Central memory CD4-positive, alpha-beta T cell (primary cell): Measurements from ENCODE around the gene CLSTN1.
"Not testable (repeated sequence)": the region's sequence is repeated elsewhere in the genome, so short reads cannot be mapped to it uniquely, and the experiment has no call there.

ENCODE experiments used
- DNase-seq: peaks from one replicate; pipeline ENCODE4 v3.0.0; 2022

Gene CLSTN1

DNA sequence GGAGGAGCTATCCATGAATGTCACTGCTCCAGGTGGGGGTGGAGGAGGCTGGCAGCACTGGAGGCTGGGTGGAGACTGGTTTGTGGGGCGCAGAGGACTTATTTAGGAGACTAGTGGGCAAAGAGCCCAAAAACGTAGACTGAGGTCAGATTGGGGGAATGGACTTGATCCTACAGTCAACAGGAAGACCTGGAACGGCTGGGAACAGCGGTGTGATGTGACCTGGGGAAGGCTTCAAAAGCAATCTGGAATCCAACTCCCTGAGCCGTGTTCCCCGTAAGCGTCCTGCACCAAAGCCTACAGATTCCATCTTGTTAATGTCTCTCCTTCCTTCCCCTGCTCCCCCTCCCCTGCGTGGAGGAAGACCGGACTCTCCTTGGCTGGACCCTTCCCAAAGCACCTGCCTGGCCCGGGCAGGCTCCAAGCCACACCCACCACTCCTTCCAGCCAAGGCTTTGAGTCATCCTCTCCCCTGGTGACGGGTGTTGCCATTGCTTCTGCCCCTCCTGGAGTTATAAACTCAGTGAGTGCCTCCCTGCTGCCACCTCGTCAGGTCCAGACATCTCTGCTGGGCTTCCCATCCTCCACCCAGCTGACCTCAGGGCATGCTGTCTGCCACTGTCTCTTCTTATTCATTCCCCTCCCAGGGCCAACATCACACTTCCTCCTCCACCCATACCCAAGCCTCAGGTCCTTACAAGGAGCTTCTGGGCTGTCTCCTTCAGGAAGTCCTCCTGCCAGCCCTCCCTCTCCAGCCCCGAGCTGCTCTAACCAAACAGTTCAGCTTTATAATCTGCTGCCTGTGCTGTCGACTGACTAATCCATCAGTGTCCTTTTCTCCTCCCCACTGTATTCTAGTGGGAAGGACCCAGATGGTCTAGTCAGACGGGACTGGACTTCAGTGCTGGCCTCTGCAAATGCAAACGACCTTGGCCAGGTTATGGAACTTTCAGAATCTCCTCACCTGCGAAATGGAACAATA is 1.6 kb upstream of the CLSTN1 start:
- DNase-seq = peak; percentile 41

GRCh38 chr1:9824702-9825089 is 931 bp upstream of the CLSTN1 start:
- peak; percentile 8 for DNase-seq

GRCh38 chr1:9823693-9823942 is 147 bp downstream of the CLSTN1 start:
- no peak for DNase-seq

GRCh38 chr1:9822897-9823692 is 670 bp downstream of the CLSTN1 start:
- DNase-seq = peak; percentile 18

DNA sequence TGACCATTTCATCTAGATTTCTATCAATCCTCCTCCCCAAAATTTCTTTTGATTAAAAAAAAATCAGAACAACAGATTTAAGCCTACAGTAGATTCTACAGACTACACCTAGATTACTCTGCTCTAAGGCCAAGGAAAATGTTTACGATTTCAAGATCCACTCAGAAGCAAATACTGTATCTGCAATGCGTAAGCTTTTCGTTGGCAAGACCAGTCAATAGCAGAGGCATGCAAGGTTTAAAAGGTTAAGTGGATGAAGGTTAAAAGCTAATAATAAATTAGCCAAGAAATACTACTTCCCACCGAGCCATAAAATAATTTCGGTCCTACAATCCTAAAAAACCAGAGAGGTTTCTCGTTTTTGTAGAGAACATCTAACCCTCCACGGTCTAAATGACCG is 1.3 kb downstream of the CLSTN1 start:
- no peak for DNase-seq

DNA sequence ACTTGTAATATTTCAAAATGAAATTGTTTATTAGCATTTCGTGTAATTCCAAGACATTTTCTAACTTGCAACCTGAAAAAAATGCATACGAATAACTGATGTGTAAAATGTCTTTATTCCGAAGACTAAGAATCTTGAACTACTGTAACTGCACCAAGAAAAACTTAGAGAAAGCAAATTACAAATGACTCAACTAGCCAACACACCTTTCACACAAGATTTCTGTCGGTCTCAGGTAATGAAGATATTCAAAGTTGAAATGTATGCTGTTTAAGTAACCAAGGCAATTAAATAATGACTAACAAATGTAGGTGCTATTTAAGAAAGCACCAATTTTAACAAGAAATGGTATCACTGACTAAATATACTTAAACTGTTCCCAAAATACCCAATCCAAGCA is 2.1 kb downstream of the CLSTN1 start:
- no peak for DNase-seq

DNA sequence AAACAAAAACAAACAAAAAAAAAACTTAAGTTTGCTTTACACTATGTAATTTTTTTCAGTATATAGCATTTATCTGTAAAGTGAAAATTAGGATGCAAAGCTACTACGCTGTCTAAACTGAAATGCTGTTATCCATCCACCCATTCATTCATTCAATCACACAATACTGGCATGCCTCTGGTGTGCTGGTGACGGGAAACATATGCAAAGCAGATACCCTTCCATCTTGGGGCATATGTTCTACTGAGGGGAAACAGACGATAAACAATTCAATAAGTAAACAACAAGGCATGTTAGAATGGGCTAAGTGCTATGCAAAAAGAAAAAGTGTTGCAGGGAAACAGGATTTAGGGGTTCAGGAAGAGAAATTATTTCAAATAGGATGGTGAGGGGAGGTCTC is 3.2 kb downstream of the CLSTN1 start:
- DNase-seq = no peak

DNA sequence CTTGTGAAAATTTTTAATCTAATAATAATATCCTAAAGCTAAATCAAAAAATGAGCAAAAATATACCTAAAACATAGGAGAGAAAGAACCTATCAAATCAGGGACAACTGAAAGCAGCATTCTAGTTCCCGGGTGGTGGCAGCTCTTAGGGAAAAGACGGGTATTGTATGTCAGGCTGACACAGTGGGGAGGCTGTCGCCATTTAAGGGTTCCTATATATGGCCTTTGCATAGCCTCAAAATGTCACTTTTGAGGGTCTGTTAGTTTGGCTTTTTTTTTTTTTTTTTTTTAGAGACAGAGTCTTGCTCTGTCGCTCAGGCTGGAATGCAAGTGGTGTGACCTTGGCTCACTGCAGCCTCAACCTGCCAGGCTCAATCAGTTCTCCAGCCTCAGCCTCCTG is 6.0 kb downstream of the CLSTN1 start:
- DNase-seq = no peak

- no peak for DNase-seq
Measured at GRCh38 chr1:9816199-9816598, 7.6 kb downstream of the CLSTN1 start.

GRCh38 chr1:9815150-9815549 is 8.6 kb downstream of the CLSTN1 start:
- no peak for DNase-seq

DNA sequence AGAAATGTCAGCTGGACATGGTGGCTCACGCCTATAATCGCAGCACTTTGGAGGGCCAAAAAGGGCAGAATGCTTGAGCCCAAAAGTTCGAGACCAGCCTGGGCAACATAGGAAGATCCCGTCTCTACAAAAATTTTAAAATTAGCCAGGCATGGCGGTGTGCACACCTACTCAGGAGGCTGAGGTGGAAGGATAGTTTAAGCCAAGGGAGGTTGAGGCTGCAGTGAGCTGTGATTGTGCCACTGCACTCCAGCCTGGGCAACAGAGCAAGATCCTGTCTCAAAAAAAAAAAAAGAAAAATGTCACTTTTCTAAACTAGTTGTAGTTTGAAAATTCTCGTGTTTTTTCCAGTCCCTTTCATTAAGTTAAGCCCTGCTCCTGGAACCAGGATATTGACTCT is 9.1 kb downstream of the CLSTN1 start:
- no peak for DNase-seq

- no peak for DNase-seq
Measured at GRCh38 chr1:9811239-9811966, 12.4 kb downstream of the CLSTN1 start.

- no peak for DNase-seq
Measured at GRCh38 chr1:9809100-9809510, 14.7 kb downstream of the CLSTN1 start.

GRCh38 chr1:9808459-9808858 is 15.3 kb downstream of the CLSTN1 start:
- DNase-seq = no peak

DNA sequence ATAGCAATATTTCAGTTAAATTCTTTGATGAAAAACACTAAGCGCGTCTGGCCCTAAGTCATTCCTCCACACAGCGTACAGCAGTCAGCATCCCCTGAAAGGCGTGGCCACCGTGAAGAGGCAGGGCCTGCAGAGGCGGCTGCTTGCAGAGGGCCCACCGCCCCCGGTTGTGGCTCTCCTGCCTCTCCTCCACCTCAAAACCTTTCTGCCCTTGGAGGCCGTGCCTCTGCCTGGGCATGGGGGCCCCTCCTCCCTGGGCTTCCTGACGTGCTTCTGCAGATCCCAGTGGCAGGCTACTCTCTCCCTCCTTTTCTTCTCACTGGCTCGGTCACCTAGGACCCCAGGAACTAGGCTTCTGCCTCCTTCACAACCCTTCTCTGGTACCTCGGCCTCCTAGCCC is 16.2 kb downstream of the CLSTN1 start:
- DNase-seq = no peak

- not testable (repeated sequence) for DNase-seq
Measured at GRCh38 chr1:9805972-9806371, 17.8 kb downstream of the CLSTN1 start.

DNA sequence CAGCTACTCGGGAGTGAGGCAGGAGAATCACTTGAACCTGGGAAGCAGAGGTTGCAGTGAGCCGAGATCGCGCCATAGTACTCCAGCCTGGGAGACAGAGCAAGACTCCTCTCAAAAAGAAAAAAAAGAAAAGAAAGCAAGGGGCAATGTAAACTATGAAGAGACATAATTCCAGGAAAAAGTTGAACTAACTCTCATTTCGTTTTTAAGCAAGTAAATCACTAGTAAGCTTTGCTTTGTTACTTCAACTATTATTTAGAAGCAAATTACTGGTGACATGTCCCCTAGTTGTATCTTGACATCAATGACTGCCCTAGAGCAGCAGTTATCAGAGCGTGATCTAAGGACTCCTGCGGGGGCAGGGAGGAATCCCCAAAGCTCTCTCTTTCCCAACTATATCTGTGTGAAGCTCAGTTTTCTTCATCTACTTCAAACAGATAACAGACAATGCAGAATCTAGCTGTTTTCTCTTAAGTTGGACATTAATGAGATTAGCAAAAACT is 18.7 kb downstream of the CLSTN1 start:
- no peak for DNase-seq

- DNase-seq = not testable (repeated sequence)
Measured at GRCh38 chr1:9803003-9803918, 20.5 kb downstream of the CLSTN1 start.

GRCh38 chr1:9801909-9802308 is 21.9 kb downstream of the CLSTN1 start:
- DNase-seq = no peak

DNA sequence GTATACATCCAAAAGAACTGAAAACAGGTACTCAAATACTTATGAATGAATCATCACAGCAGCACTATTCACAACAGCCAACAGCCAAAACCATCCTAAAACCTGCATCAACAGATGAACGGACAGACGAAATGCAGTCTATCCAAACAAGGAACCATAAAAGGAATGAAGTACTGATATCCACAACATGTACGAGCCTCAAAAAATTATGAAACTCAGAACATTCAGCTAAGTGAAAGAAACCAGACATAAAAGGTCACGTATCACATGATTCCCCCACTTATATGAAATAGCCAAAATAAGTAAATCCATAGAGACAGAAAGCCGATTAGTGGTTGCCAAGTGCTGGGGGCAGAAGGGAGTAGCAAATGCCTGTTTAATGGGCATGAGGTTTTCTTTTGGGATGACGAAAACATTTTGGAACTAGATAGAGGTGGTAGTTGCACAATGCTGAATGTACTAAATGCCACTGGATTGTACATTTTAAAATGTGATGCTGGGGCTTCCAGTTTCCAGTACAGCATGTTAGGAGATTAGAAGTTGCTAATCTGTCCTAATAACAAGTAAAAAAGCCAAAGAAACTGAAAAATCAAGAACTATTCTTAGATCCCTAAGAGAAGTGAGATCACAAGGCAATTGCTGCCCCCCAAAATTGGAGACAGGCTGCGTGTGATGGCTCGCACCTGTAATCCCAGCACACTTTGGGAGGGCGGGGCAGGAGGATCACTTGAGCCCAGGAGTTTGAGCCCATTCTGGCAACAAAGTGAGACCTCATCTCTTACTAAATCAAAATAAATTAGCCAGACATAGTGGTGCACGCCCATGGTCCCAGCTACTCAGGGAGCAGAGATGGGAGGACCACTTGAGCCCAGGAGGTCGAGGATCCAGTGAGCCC is 25.3 kb downstream of the CLSTN1 start:
- no peak for DNase-seq

- DNase-seq = no peak
Measured at GRCh38 chr1:9797049-9797448, 26.7 kb downstream of the CLSTN1 start.
